H9 (cell line): Measurements from ENCODE around the gene ARSJ. TPM values are rescaled to one million over a fixed set of nuclear protein-coding genes. Genes with fewer than 3 reads are reported as not detected.

Source experiments
- DNase-seq: peaks from one replicate; pipeline ENCODE4 v3.0.0-alpha.2; 2017
- H2AFZ ChIP-seq: one replicate; pipeline ENCODE4 v1.6.1; 2013; ENCODE audit warnings: mild to moderate bottlenecking, low read length, control low read depth, moderate library complexity
- H2AK5ac ChIP-seq: 2 replicates; pipeline ENCODE4 v1.6.1; 2013; ENCODE audit warnings: low read length, control low read depth, mixed read lengths; ENCODE audit not compliant: insufficient read length
- H2BK120ac ChIP-seq: one replicate; pipeline ENCODE4 v1.6.1; 2013; ENCODE audit warnings: low read depth, mild to moderate bottlenecking, low read length, control low read depth, inconsistent platforms; ENCODE audit not compliant: poor library complexity, severe bottlenecking
- H2BK12ac ChIP-seq: 2 replicates; pipeline ENCODE4 v1.6.1; 2013; ENCODE audit warnings: low read length, control low read depth, mixed read lengths, low read depth; ENCODE audit not compliant: insufficient read length
- H2BK15ac ChIP-seq: 2 replicates; pipeline ENCODE4 v1.6.1; 2013; ENCODE audit warnings: low read depth, low read length, control low read depth
- H2BK20ac ChIP-seq: one replicate; pipeline ENCODE4 v1.6.1; 2013; ENCODE audit warnings: low read depth, mild to moderate bottlenecking, low read length, control low read depth, inconsistent platforms; ENCODE audit not compliant: poor library complexity, severe bottlenecking
- H2BK5ac ChIP-seq: 2 replicates; pipeline ENCODE4 v1.6.1; 2013; ENCODE audit warnings: low read length, control low read depth, mixed read lengths; ENCODE audit not compliant: insufficient read length
- H3K14ac ChIP-seq: 2 replicates; pipeline ENCODE4 v1.6.1; 2013; ENCODE audit warnings: low read length, control low read depth; ENCODE audit not compliant: insufficient read depth
- H3K18ac ChIP-seq: 2 replicates; pipeline ENCODE4 v1.6.1; 2013; ENCODE audit warnings: low read depth, mild to moderate bottlenecking, mixed read lengths, low read length, control low read depth; ENCODE audit not compliant: insufficient read length
- H3K23ac ChIP-seq: 2 replicates; pipeline ENCODE4 v1.6.1; 2013; ENCODE audit warnings: low read length, control low read depth, mixed read lengths, low read depth; ENCODE audit not compliant: insufficient read length
- H3K23me2 ChIP-seq: 2 replicates; pipeline ENCODE4 v1.6.1; 2013; ENCODE audit warnings: low read depth, mild to moderate bottlenecking, mixed read lengths, low read length, control low read depth; ENCODE audit not compliant: insufficient read length, poor library complexity, severe bottlenecking
- H3K27ac ChIP-seq: 2 replicates; pipeline ENCODE4 v1.5.1; 2013; ENCODE audit warnings: low read length, control low read depth, mixed read lengths, low read depth; ENCODE audit not compliant: insufficient read length
- H3K27me3 ChIP-seq: 2 replicates; pipeline ENCODE4 v1.6.1; 2013; ENCODE audit warnings: low read length, control low read depth, inconsistent platforms; ENCODE audit not compliant: insufficient read depth
- H3K4ac ChIP-seq: 2 replicates; pipeline ENCODE4 v1.6.1; 2013; ENCODE audit warnings: low read depth, mild to moderate bottlenecking, control low read depth, inconsistent platforms, low read length, moderate library complexity
- H3K4me1 ChIP-seq: 2 replicates; pipeline ENCODE4 v1.6.1; 2013; ENCODE audit warnings: low read length, control low read depth, inconsistent platforms; ENCODE audit not compliant: insufficient read depth
- H3K4me2 ChIP-seq: 2 replicates; pipeline ENCODE4 v1.6.1; 2013; ENCODE audit warnings: low read length, control low read depth, mixed read lengths; ENCODE audit not compliant: insufficient read length, insufficient read depth
- H3K56ac ChIP-seq: 2 replicates; pipeline ENCODE4 v1.6.1; 2013; ENCODE audit warnings: low read depth, mild to moderate bottlenecking, mixed read lengths, low read length, control low read depth; ENCODE audit not compliant: insufficient read length
- H3K79me1 ChIP-seq: 2 replicates; pipeline ENCODE4 v1.6.1; 2013; ENCODE audit warnings: low read depth, mild to moderate bottlenecking, moderate library complexity, low read length, control low read depth, inconsistent platforms; ENCODE audit not compliant: insufficient read depth, poor library complexity, severe bottlenecking
- H3K79me2 ChIP-seq: 2 replicates; pipeline ENCODE4 v1.6.1; 2013; ENCODE audit warnings: low read length, control low read depth, inconsistent platforms; ENCODE audit not compliant: insufficient read depth
- H3K9ac ChIP-seq: 2 replicates; pipeline ENCODE4 v1.6.1; 2013; ENCODE audit warnings: low read length, control low read depth, mixed read lengths; ENCODE audit not compliant: insufficient read length; ENCODE audit errors: extremely low read depth
- H3K9me3 ChIP-seq: one replicate; pipeline ENCODE4 v1.6.1; 2013; ENCODE audit warnings: low read depth, low read length, inconsistent platforms; ENCODE audit not compliant: control insufficient read depth
- H3T11ph ChIP-seq: one replicate; pipeline ENCODE4 v1.6.1; 2013; ENCODE audit warnings: mild to moderate bottlenecking, low read length, control low read depth, inconsistent platforms
- H4K20me1 ChIP-seq: one replicate; pipeline ENCODE4 v1.6.1; 2013; ENCODE audit not compliant: control insufficient read depth, insufficient read length, insufficient read depth
- H4K5ac ChIP-seq: 2 replicates; pipeline ENCODE4 v1.6.1; 2013; ENCODE audit warnings: low read depth, mild to moderate bottlenecking, mixed read lengths, low read length, control low read depth; ENCODE audit not compliant: insufficient read length
- H4K8ac ChIP-seq: replicated peaks from 2 replicates; pipeline ENCODE4 v1.6.1; 2013; ENCODE audit warnings: low read length, control low read depth, mixed read lengths, low read depth; ENCODE audit not compliant: insufficient read length
- H4K91ac ChIP-seq: 2 replicates; pipeline ENCODE4 v1.6.1; 2013; ENCODE audit warnings: low read depth, mild to moderate bottlenecking, moderate library complexity, mixed read lengths, low read length, control low read depth; ENCODE audit not compliant: insufficient read length
- H3K27ac Mint-ChIP-seq, 3 experiments: 2 replicates in 2 of 3; 3 replicates in 1 of 3; pipeline ENCODE4 v1.8.0; 2020 to 2021; ENCODE audit warnings: mixed read lengths in 3 of 3, mild to moderate bottlenecking in 1 of 3, moderate library complexity in 1 of 3
- H3K27me3 Mint-ChIP-seq: 2 replicates; pipeline ENCODE4 v1.8.0; 2021; ENCODE audit warnings: low read depth, mild to moderate bottlenecking, moderate library complexity, mixed read lengths
- H3K36me3 Mint-ChIP-seq, 3 experiments: 2 replicates in 2 of 3; 3 replicates in 1 of 3; pipeline ENCODE4 v1.8.0; 2020 to 2021; ENCODE audit warnings: low read depth in 3 of 3, mixed read lengths in 3 of 3; ENCODE audit not compliant: insufficient read depth in 1 of 3
- H3K4me1 Mint-ChIP-seq, 2 experiments: 2 replicates each; pipeline ENCODE4 v1.8.0; 2020; ENCODE audit warnings: mixed read lengths in 2 of 2
- H3K4me3 Mint-ChIP-seq, 2 experiments: 2 replicates in 1 of 2; 3 replicates in 1 of 2; pipeline ENCODE4 v1.8.0; 2020 to 2021; ENCODE audit warnings: mild to moderate bottlenecking in 2 of 2, mixed read lengths in 2 of 2, moderate library complexity in 1 of 2
- H3K9me3 Mint-ChIP-seq, 2 experiments: 2 replicates in 1 of 2; 3 replicates in 1 of 2; pipeline ENCODE4 v1.8.0; 2020; ENCODE audit warnings: mild to moderate bottlenecking in 2 of 2, mixed read lengths in 2 of 2, moderate library complexity in 1 of 2
- CTCF ChIP-seq: fragments of 200-600 bp; sonication (generic); conservative IDR thresholded peaks from 3 replicates; pipeline ENCODE4 v1.8.0; 2021; ENCODE audit warnings: antibody characterized with exemption, mild to moderate bottlenecking
- whole genome bisulfite sequencing: extraction: QIAGEN DNeasy Blood & Tissue Kit; methylation state at CpG from one replicate; pipeline ENCODE4 v1.1.7; 2013; ENCODE audit warnings: missing lambda C conversion rate, low lambda C conversion rate, mixed read lengths; ENCODE audit not compliant: insufficient read length; ENCODE audit errors: extremely low coverage; 5-methylcytosine and 5-hydroxymethylcytosine counted together
- total RNA-seq: library from RNA; stranded (reverse); gene quantifications from 2 replicates; pipeline ENCODE4 v1.2.1, GENCODE V29; 2021

Gene ARSJ
- total RNA-seq, 1 experiment from 2014 or later, result 1.1 TPM

DNA sequence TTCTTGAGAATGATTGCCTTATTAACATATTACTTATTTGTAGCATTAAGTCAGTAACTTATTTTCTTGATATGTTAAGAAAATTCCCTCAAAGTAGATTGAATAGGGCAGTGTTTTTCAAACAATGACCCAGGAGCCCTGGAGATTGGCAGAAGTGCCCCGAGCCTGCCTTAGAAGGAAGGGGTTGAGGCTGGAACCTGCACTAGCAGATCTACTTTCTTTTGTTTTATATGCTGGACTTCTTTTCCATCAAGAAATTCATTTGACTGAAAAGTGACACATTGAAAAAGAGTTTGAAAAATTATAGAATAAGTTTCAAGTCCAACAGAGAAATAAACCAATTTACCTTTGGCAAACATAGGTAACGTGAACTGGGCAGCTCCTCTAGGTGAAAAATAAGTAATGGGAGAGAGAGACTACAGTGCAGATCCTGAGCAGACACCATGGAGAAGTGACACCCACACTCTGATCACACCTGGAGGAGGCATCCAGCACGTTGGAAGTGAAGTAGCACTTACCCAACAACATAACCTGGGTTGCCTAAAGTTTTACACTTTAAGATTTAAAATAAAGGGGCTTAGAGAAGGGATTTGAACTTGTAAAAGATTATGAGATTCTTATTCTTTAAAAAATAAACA lies 18.6 kb downstream of the ARSJ start:
- Mint-ChIP-seq H3K27ac (no peak overlapping the region), H3K4me1 (peaks cover 0 to 6% of the 10 kb centered on the region in 2 experiments; a peak in 2 of 4 replicates), H3K4me3 (no peak overlapping the region), H3K9me3 (peaks cover 0 to 1% of the 10 kb centered on the region in 2 experiments; a peak in 1 of 5 replicates), H3K36me3 (no peaks in the 10 kb centered on the region), H3K27me3 (no peaks in the 10 kb centered on the region)
- Histone ChIP-seq H2AK5ac (no peak overlapping the region), H2BK5ac (no peak overlapping the region), H3K4me1 (no peaks in the 10 kb centered on the region), H3K14ac (no peak overlapping the region), H2AFZ (no peak overlapping the region), H3K23me2 (no peaks in the 10 kb centered on the region), H3K27ac (no peak overlapping the region), H3K79me2 (no peaks in the 10 kb centered on the region), H3K18ac (no peak overlapping the region), H2BK12ac (no peak overlapping the region), H3K27me3 (no peaks in the 10 kb centered on the region), H3K4ac (no peak overlapping the region), H4K8ac (no peak overlapping the region), H4K91ac (no peak overlapping the region), H4K5ac (no peak overlapping the region), H3K23ac (no peak overlapping the region), H3K79me1 (no peaks in the 10 kb centered on the region), H3K9me3 (no peaks in the 10 kb centered on the region), H2BK20ac (no peak overlapping the region), H2BK15ac (no peak overlapping the region), H3K56ac (no peak overlapping the region), H4K20me1 (no peaks in the 10 kb centered on the region), H3T11ph (no peak overlapping the region), H3K4me2 (no peak overlapping the region), H3K9ac (no peak overlapping the region), H2BK120ac (no peak overlapping the region)
- no peak for TF ChIP-seq CTCF
- WGBS, result no CpG with 5 or more reads among the region's 3 CpGs
- DNase-seq, result no peak
